Ramos (cell line): ENCODE results near the gene GPBAR1.
"Not testable (repeated sequence)": the region's sequence is repeated elsewhere in the genome, so short reads cannot be mapped to it uniquely, and the experiment has no call there.

Experiments
- in situ Hi-C: fragments of 300-500 bp; cut with MboI; formaldehyde crosslinking; loops from one replicate; pipeline ENCODE4 v1.14.3; 2022; ENCODE audit warnings: low sequenced_read_pairs; ENCODE audit not compliant: unreplicated experiment

GPBAR1 gene

GRCh38 chr2:218265626-218266025, 4.8 kb downstream of the GPBAR1 start:
- in situ Hi-C loops = loop anchor here (5.0 kb wide), 1 partner anchor 78 kb away; no protein-coding TSS in a partner anchor

GRCh38 chr2:218266316-218266979, 5.6 kb downstream of the GPBAR1 start:
- in situ Hi-C loops = loop anchor here (5.0 kb wide), 1 partner anchor 79 kb away; no protein-coding TSS in a partner anchor

- in situ Hi-C loops = loop anchor here (5.0 kb wide), 1 partner anchor 80 kb away; no protein-coding TSS in a partner anchor
These were observed 6.4 kb downstream of the GPBAR1 start for GRCh38 chr2:218267259-218267658.

- in situ Hi-C loops = loop anchor here (5.0 kb wide), 1 partner anchor 83 kb away; no protein-coding TSS in a partner anchor
These were observed 9.3 kb downstream of the GPBAR1 start, which contains the start of the genes AAMP and PNKD for GRCh38 chr2:218269900-218270720. TSS of gene AAMP (minus strand) at chr2:218270137. CDS start at chr2:218270086, 51 bp downstream. TSS of gene PNKD (plus strand) at chr2:218270519. CDS start at chr2:218270536, 17 bp downstream.

GRCh38 chr2:218270721-218271486, 10.1 kb downstream of the GPBAR1 start:
- in situ Hi-C loops = no loop called here

GRCh38 chr2:218271487-218271797, 10.6 kb downstream of the GPBAR1 start:
- in situ Hi-C loops = no loop called here

GRCh38 chr2:218271865-218272530, 11.2 kb downstream of the GPBAR1 start:
- in situ Hi-C loops = no loop called here

GRCh38 chr2:218272531-218273212, 11.9 kb downstream of the GPBAR1 start:
- in situ Hi-C loops = no loop called here

GRCh38 chr2:218273214-218273907, 12.5 kb downstream of the GPBAR1 start:
- in situ Hi-C loops = not testable (repeated sequence)

- in situ Hi-C loops = no loop called here
These were observed 13.1 kb downstream of the GPBAR1 start for GRCh38 chr2:218273908-218274249.

GRCh38 chr2:218274586-218274985, 13.8 kb downstream of the GPBAR1 start:
- in situ Hi-C loops = no loop called here

GRCh38 chr2:218275371-218276072, 14.7 kb downstream of the GPBAR1 start:
- in situ Hi-C loops = no loop called here

GRCh38 chr2:218276986-218277755, 16.4 kb downstream of the GPBAR1 start:
- in situ Hi-C loops = no loop called here

- in situ Hi-C loops = no loop called here
These were observed 17.1 kb downstream of the GPBAR1 start for GRCh38 chr2:218277921-218278320.

- in situ Hi-C loops = no loop called here
These were observed 17.9 kb downstream of the GPBAR1 start for GRCh38 chr2:218278531-218279360.

GRCh38 chr2:218280260-218280870, 19.6 kb downstream of the GPBAR1 start:
- in situ Hi-C loops = no loop called here
